HCT116 (cell line): ENCODE measurements around the gene PIGA. TPM values are rescaled to one million over a fixed set of nuclear protein-coding genes. Genes with fewer than 3 reads are reported as not detected.

Source experiments
- ATAC-seq: fragments of 200-7000 bp; cut with Tn5 transposase; 2 replicates; pipeline ENCODE4 v1.9.1; 2020; ENCODE audit warnings: mild to moderate bottlenecking, moderate library complexity
- BruUV-seq: library from RNA; stranded (reverse); fragments of 400-500 nt; replicated peaks from 2 replicates; lab custom pipeline; 2021; lab: Mats Ljungman, UMichigan
- CTCF ChIA-PET: fragments of 300-600 bp; sonication (Branson Sonifier 250); formaldehyde crosslinking; loops from one replicate; lab custom pipeline; 2021; ENCODE audit warnings: antibody characterized with exemption; lab: Charles Lee
- POLR2A ChIA-PET: fragments of 300-600, 350-600 bp; sonication (Branson Sonifier 250); formaldehyde crosslinking; loops from one replicate; lab custom pipeline; 2021; ENCODE audit warnings: antibody characterized with exemption; lab: Charles Lee
- RAD21 ChIA-PET, 2 experiments: fragments of 300-600 bp; sonication (Branson Sonifier 250); formaldehyde crosslinking; loops; one replicate each; lab custom pipeline; 2023; ENCODE audit warnings: low total read pairs in 2 of 2; ENCODE audit not compliant: uncharacterized antibody in 2 of 2, unreplicated experiment in 2 of 2, low non-redundant PET in 1 of 2; lab: Charles Lee
- DNase-seq: peaks from one replicate; pipeline ENCODE4 v3.0.0-alpha.2; 2010; ENCODE audit warnings: low read depth, low spot score
- H2AFZ ChIP-seq: fragments of 200-600 bp; shearing (Covaris generic), sonication (generic); 2 replicates; pipeline ENCODE4 v1.6.1; 2017; ENCODE audit warnings: low read depth, mixed run types, mixed read lengths, antibody characterized with exemption, low read length; ENCODE audit not compliant: poor library complexity, severe bottlenecking
- H3K27ac ChIP-seq: 2 replicates; pipeline ENCODE4 v1.5.1; 2012; ENCODE audit warnings: low read depth, low read length
- H3K27me3 ChIP-seq: fragments of 200-600 bp; sonication (generic); 2 replicates; pipeline ENCODE4 v1.6.1; 2016; ENCODE audit warnings: mixed run types, low read length, mixed read lengths; ENCODE audit not compliant: insufficient read depth
- H3K36me3 ChIP-seq, 2 experiments: fragments of 200-500 bp in 1 of 2; fragments of 200-600 bp in 1 of 2; sonication (Bioruptor generic) in 1 of 2; sonication (generic) in 1 of 2; 2 replicates each; pipeline versions ENCODE4 v1.5.1 to v1.6.1; 2014 to 2016; ENCODE audit warnings: low read length in 2 of 2, inconsistent platforms in 1 of 2, mixed read lengths in 1 of 2, mixed run types in 1 of 2; ENCODE audit not compliant: insufficient read depth in 2 of 2, control insufficient read depth in 1 of 2
- H3K4me1 ChIP-seq, 2 experiments: fragments of 200-600 bp in 1 of 2; sonication (generic) in 1 of 2; 2 replicates each; pipeline versions ENCODE4 v1.5.1 to v1.6.1; 2012 to 2017; ENCODE audit warnings: low read length in 2 of 2, inconsistent platforms in 1 of 2, mild to moderate bottlenecking in 1 of 2, mixed read lengths in 1 of 2, mixed run types in 1 of 2, moderate library complexity in 1 of 2; ENCODE audit not compliant: insufficient read depth in 2 of 2, control insufficient read depth in 1 of 2
- H3K4me2 ChIP-seq: fragments of 200-600 bp; sonication (generic); 2 replicates; pipeline ENCODE4 v1.6.1; 2017; ENCODE audit warnings: mixed run types, low read length, mixed read lengths
- H3K4me3 ChIP-seq, 2 experiments: fragments of 200-600 bp in 1 of 2; sonication (generic) in 1 of 2; replicated peaks in 1 of 2; 2 replicates each; pipeline ENCODE4 v1.5.1; 2011 to 2016; ENCODE audit warnings: low read length in 2 of 2, control low read depth in 1 of 2, low read depth in 1 of 2, mild to moderate bottlenecking in 1 of 2, mixed read lengths in 1 of 2, mixed run types in 1 of 2
- H3K79me2 ChIP-seq: fragments of 200-600 bp; sonication (generic); 2 replicates; pipeline ENCODE4 v1.6.1; 2017; ENCODE audit warnings: mild to moderate bottlenecking, mixed run types, low read length, moderate library complexity, mixed read lengths; ENCODE audit not compliant: insufficient read depth
- H3K9ac ChIP-seq: fragments of 200-600 bp; sonication (generic); 2 replicates; pipeline ENCODE4 v1.6.1; 2016; ENCODE audit warnings: low read length, mixed read lengths
- H3K9me2 ChIP-seq: fragments of 200-600 bp; sonication (generic), shearing (Covaris generic); 2 replicates; pipeline ENCODE4 v1.6.1; 2017; ENCODE audit warnings: mixed run types, mild to moderate bottlenecking, moderate library complexity; ENCODE audit not compliant: insufficient read depth
- H3K9me3 ChIP-seq, 2 experiments: fragments of 200-500 bp in 1 of 2; fragments of 200-600 bp in 1 of 2; sonication (Bioruptor generic) in 1 of 2; sonication (generic) in 1 of 2; 2 replicates each; pipeline ENCODE4 v1.6.1; 2014 to 2017; ENCODE audit warnings: low read length in 2 of 2, mixed read lengths in 2 of 2, inconsistent platforms in 1 of 2, low read depth in 1 of 2, mild to moderate bottlenecking in 1 of 2, mixed run types in 1 of 2, moderate library complexity in 1 of 2; ENCODE audit not compliant: control insufficient read depth in 1 of 2, insufficient read depth in 1 of 2
- H4K20me1 ChIP-seq: fragments of 200-600 bp; sonication (generic), shearing (Covaris generic); 2 replicates; pipeline ENCODE4 v1.6.1; 2017; ENCODE audit warnings: mixed run types, mild to moderate bottlenecking, moderate library complexity; ENCODE audit not compliant: insufficient read depth
- CBX3 ChIP-seq: IDR thresholded peaks from 2 replicates; pipeline ENCODE4 v1.6.1; 2012; ENCODE audit warnings: low read depth
- EGR1 ChIP-seq: IDR thresholded peaks from 2 replicates; pipeline ENCODE4 v1.6.1; 2012; ENCODE audit warnings: low read depth
- ELF1 ChIP-seq: IDR thresholded peaks from 2 replicates; pipeline ENCODE4 v1.6.1; 2012; ENCODE audit warnings: low read depth, borderline replicate concordance
- JUND ChIP-seq: IDR thresholded peaks from 2 replicates; pipeline ENCODE4 v1.6.1; 2012
- POLR2A ChIP-seq: IDR thresholded peaks from 2 replicates; pipeline ENCODE4 v1.7.0; 2011; ENCODE audit warnings: borderline replicate concordance; ENCODE audit not compliant: insufficient read depth, insufficient read length; ENCODE audit errors: extremely low read depth
- POLR2AphosphoS5 ChIP-seq: IDR thresholded peaks from 2 replicates; pipeline ENCODE4 v1.6.1; 2011; ENCODE audit warnings: mild to moderate bottlenecking, low read depth, low read length, moderate library complexity
- RAD21 ChIP-seq: IDR thresholded peaks from 2 replicates; pipeline ENCODE4 v1.6.1; 2012; ENCODE audit warnings: low read depth, mild to moderate bottlenecking
- SIN3A ChIP-seq: IDR thresholded peaks from 2 replicates; pipeline ENCODE4 v1.6.1; 2012; ENCODE audit warnings: low read depth
- SP1 ChIP-seq: IDR thresholded peaks from 2 replicates; pipeline ENCODE4 v1.6.1; 2012; ENCODE audit warnings: low read depth
- TCF7L2 ChIP-seq: IDR thresholded peaks from 2 replicates; pipeline ENCODE4 v1.7.0; 2011; ENCODE audit warnings: borderline replicate concordance, inconsistent platforms; ENCODE audit not compliant: insufficient read depth, insufficient read length; ENCODE audit errors: extremely low read depth
- YY1 ChIP-seq: IDR thresholded peaks from 2 replicates; pipeline ENCODE4 v1.6.1; 2011; ENCODE audit warnings: low read length, low read depth, moderate library complexity, mild to moderate bottlenecking; ENCODE audit not compliant: insufficient replicate concordance; ENCODE audit errors: extremely low read depth
- ZNF274 ChIP-seq: fragments of 200-500 bp; sonication (Bioruptor generic); IDR thresholded peaks from 2 replicates; pipeline ENCODE4 v1.6.1; 2014; ENCODE audit warnings: mild to moderate bottlenecking, low read depth, low read length, inconsistent platforms
- intact Hi-C: fragments of 100-400 bp; cut with micrococcal nuclease; formaldehyde crosslinking; loops from 2 replicates; pipeline ENCODE4 v1.10.0; 2022
- total RNA-seq: library from RNA; stranded (reverse); gene quantifications from one replicate; pipeline ENCODE4 v1.2.1, GENCODE V29; 2021; ENCODE audit not compliant: unreplicated experiment
- TF ChIP-seq, protein P1 (sequence below), 3 experiments: fragments of 200-600 bp in 1 of 3; sonication (generic) in 1 of 3; IDR thresholded peaks in 2 of 3; conservative IDR thresholded peaks in 1 of 3; 2 replicates each; pipeline ENCODE4 v1.5.1; 2012 to 2017; ENCODE audit warnings: low read depth in 2 of 3, low read length in 2 of 3, antibody characterized with exemption in 1 of 3, borderline replicate concordance in 1 of 3, control low read depth in 1 of 3, mild to moderate bottlenecking in 1 of 3, mixed read lengths in 1 of 3, mixed run types in 1 of 3, moderate library complexity in 1 of 3; ENCODE audit not compliant: insufficient read depth in 1 of 3
- TF ChIP-seq, protein P2 (sequence below): IDR thresholded peaks from 2 replicates; pipeline ENCODE4 v1.6.1; 2012; ENCODE audit warnings: low read depth
- TF ChIP-seq, protein P3 (sequence below): IDR thresholded peaks from 2 replicates; pipeline ENCODE4 v1.6.1; 2012
- TF ChIP-seq, protein P4 (sequence below): IDR thresholded peaks from 2 replicates; pipeline ENCODE4 v1.6.1; 2012

The PIGA gene
- total RNA-seq, 1 experiment from 2014 or later, result 12.7 TPM

DNA sequence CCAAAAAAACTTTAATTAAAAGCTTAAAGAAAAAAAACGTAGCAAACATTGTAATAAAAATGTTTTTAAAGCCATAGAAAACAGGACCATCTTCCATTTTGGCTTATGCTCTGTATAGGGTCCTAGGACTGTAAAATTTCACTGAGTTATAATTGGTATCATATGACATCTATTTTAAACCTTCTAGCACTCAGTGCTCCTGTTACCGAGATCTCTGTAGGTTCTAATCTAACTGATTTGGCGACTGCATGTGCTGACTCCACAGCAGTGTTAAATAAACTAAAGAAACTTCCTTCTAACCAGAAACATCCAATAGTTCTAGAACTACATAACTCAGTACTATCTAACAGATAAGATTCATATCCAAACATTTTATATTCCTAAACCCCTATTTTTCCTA, 19.8 kb downstream of the PIGA start, which contains the start of gene ASB11:
TSS of gene ASB11 (minus strand) at position 132 of the 400 bp plus-strand sequence. CDS start at position 97, 35 bp downstream.
- Histone ChIP-seq H3K9ac (no peak within 1 kb of the TSS), H3K79me2 (no peaks in the 10 kb centered on the region), H2AFZ (no peak within 1 kb of the TSS), H3K4me1 (no peaks in the 10 kb centered on the region), H3K27ac (no peak within 1 kb of the TSS), H3K9me2 (no peaks in the 10 kb centered on the region), H4K20me1 (no peaks in the 10 kb centered on the region), H3K36me3 (no peaks in the 10 kb centered on the region), H3K9me3 (no peaks in the 10 kb centered on the region), H3K4me3 (no peak within 1 kb of the TSS), H3K4me2 (no peak within 1 kb of the TSS), H3K27me3 (no peaks in the 10 kb centered on the region)
- ChIA-PET RAD21 (no interaction called here), POLR2A (no interaction called here), CTCF (no interaction called here)
- intact Hi-C loops, result no loop called here
- no TSS peak for BruUV-seq
- no peak for TF ChIP-seq CBX3
- no peak for TF ChIP-seq POLR2AphosphoS5
- DNase-seq, result no peak
- ATAC-seq, result no peak

DNA sequence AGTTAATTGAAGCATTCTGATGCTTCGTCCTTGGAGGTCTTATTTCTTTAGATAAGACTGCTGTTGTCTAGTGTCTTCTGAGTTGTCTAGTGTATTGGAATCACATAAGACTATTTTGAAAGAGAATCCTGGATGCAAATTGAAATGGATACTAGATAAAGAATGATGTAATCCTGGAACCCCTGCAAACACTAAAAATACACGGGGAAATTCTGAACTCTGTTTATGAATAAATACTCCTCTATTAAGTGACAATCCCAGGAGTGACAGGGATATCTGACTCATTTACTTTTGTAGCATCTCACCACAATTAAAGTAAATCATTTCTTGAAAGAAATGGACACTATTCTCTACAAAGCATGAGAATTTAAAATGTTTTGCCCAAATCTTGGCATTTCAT, 20.9 kb downstream of the PIGA start:
- no peaks in the 10 kb centered on the region for H3K9me3 ChIP-seq
- H3K4me1 ChIP-seq, result no peaks in the 10 kb centered on the region
- H3K4me3 ChIP-seq, result no peak overlapping the region
- BruUV-seq, result no TSS peak
- ATAC-seq (no peak), DNase-seq (no peak)
- CTCF ChIA-PET, result no interaction called here
- H3K36me3 ChIP-seq, result no peaks in the 10 kb centered on the region
- H3K9ac ChIP-seq, result no peak overlapping the region
- no peak overlapping the region for H3K27ac ChIP-seq
- intact Hi-C loops, result no loop called here
- H2AFZ ChIP-seq, result no peak overlapping the region
- no peaks in the 10 kb centered on the region for H4K20me1 ChIP-seq
- POLR2A ChIA-PET, result no interaction called here
- RAD21 ChIA-PET, result no interaction called here
- H3K4me2 ChIP-seq, result no peak overlapping the region
- H3K9me2 ChIP-seq, result no peaks in the 10 kb centered on the region
- H3K79me2 ChIP-seq, result no peaks in the 10 kb centered on the region
- H3K27me3 ChIP-seq, result no peaks in the 10 kb centered on the region
- TF ChIP-seq SIN3A (no peak), JUND (no peak), RAD21 (no peak), EGR1 (no peak), ELF1 (no peak), TCF7L2 (no peak), ZNF274 (no peak), SP1 (no peak), YY1 (no peak), POLR2AphosphoS5 (no peak), POLR2A (no peak), CBX3 (no peak)
- TF ChIP-seq, protein P1, sequence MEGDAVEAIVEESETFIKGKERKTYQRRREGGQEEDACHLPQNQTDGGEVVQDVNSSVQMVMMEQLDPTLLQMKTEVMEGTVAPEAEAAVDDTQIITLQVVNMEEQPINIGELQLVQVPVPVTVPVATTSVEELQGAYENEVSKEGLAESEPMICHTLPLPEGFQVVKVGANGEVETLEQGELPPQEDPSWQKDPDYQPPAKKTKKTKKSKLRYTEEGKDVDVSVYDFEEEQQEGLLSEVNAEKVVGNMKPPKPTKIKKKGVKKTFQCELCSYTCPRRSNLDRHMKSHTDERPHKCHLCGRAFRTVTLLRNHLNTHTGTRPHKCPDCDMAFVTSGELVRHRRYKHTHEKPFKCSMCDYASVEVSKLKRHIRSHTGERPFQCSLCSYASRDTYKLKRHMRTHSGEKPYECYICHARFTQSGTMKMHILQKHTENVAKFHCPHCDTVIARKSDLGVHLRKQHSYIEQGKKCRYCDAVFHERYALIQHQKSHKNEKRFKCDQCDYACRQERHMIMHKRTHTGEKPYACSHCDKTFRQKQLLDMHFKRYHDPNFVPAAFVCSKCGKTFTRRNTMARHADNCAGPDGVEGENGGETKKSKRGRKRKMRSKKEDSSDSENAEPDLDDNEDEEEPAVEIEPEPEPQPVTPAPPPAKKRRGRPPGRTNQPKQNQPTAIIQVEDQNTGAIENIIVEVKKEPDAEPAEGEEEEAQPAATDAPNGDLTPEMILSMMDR (IDR thresholded peaks at IDR 0.05 in 2 of 3, conservative IDR thresholded peaks at IDR 0.05 in 1 of 3; ENCODE audit: borderline replicate concordance in 1 of 3, insufficient read depth in 1 of 3, low read depth in 2 of 3, low read length in 2 of 3), result no peak
- TF ChIP-seq, protein P2, sequence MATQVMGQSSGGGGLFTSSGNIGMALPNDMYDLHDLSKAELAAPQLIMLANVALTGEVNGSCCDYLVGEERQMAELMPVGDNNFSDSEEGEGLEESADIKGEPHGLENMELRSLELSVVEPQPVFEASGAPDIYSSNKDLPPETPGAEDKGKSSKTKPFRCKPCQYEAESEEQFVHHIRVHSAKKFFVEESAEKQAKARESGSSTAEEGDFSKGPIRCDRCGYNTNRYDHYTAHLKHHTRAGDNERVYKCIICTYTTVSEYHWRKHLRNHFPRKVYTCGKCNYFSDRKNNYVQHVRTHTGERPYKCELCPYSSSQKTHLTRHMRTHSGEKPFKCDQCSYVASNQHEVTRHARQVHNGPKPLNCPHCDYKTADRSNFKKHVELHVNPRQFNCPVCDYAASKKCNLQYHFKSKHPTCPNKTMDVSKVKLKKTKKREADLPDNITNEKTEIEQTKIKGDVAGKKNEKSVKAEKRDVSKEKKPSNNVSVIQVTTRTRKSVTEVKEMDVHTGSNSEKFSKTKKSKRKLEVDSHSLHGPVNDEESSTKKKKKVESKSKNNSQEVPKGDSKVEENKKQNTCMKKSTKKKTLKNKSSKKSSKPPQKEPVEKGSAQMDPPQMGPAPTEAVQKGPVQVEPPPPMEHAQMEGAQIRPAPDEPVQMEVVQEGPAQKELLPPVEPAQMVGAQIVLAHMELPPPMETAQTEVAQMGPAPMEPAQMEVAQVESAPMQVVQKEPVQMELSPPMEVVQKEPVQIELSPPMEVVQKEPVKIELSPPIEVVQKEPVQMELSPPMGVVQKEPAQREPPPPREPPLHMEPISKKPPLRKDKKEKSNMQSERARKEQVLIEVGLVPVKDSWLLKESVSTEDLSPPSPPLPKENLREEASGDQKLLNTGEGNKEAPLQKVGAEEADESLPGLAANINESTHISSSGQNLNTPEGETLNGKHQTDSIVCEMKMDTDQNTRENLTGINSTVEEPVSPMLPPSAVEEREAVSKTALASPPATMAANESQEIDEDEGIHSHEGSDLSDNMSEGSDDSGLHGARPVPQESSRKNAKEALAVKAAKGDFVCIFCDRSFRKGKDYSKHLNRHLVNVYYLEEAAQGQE, result no peak
- TF ChIP-seq, protein P3, sequence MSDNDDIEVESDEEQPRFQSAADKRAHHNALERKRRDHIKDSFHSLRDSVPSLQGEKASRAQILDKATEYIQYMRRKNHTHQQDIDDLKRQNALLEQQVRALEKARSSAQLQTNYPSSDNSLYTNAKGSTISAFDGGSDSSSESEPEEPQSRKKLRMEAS, result no peak
- TF ChIP-seq, protein P4, sequence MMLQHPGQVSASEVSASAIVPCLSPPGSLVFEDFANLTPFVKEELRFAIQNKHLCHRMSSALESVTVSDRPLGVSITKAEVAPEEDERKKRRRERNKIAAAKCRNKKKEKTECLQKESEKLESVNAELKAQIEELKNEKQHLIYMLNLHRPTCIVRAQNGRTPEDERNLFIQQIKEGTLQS, result no peak
